Astrocyte (in vitro differentiated cells and primary cell): ENCODE data around the gene LHCGR. TPM values are rescaled to one million over a fixed set of nuclear protein-coding genes. Genes with fewer than 3 reads are reported as not detected.

Experiments used
- DNase-seq: peaks from one replicate; pipeline ENCODE4 v3.0.0-alpha.2; 2010; ENCODE audit warnings: low read depth
- FAIRE-seq: peaks from 2 replicates; lab custom pipeline; 2011; peaks lifted over from hg19 to GRCh38; lab: Jason Lieb, UNC
- H2AFZ ChIP-seq: 2 replicates; pipeline ENCODE4 v1.6.0; 2012; ENCODE audit warnings: low read depth, low read length, inconsistent platforms
- H3K27ac ChIP-seq: 2 replicates; pipeline ENCODE4 v1.5.1; 2011; ENCODE audit warnings: low read depth, low read length, inconsistent platforms
- H3K27me3 ChIP-seq: 2 replicates; pipeline ENCODE4 v1.6.0; 2011; ENCODE audit warnings: low read length, inconsistent platforms; ENCODE audit not compliant: insufficient read depth
- H3K36me3 ChIP-seq: 2 replicates; pipeline ENCODE4 v1.5.1; 2011; ENCODE audit warnings: low read length, inconsistent platforms; ENCODE audit not compliant: insufficient read depth
- H3K4me1 ChIP-seq: 2 replicates; pipeline ENCODE4 v1.5.1; 2011; ENCODE audit warnings: low read length, inconsistent platforms; ENCODE audit not compliant: insufficient read depth
- H3K4me2 ChIP-seq: 2 replicates; pipeline ENCODE4 v1.6.0; 2012; ENCODE audit warnings: low read length, inconsistent platforms
- H3K4me3 ChIP-seq: 2 replicates; pipeline ENCODE4 v1.5.1; 2011; ENCODE audit warnings: low read depth, mild to moderate bottlenecking, low read length, inconsistent platforms; ENCODE audit not compliant: insufficient read depth
- H3K79me2 ChIP-seq: 2 replicates; pipeline ENCODE4 v1.6.0; 2012; ENCODE audit warnings: mild to moderate bottlenecking, low read length, inconsistent platforms; ENCODE audit not compliant: insufficient read depth
- H3K9ac ChIP-seq: 2 replicates; pipeline ENCODE4 v1.6.0; 2012; ENCODE audit warnings: mild to moderate bottlenecking, low read length, inconsistent platforms
- H3K9me3 ChIP-seq: 2 replicates; pipeline ENCODE4 v1.5.1; 2012; ENCODE audit warnings: low read depth, mild to moderate bottlenecking, low read length, inconsistent platforms; ENCODE audit not compliant: insufficient read depth
- H4K20me1 ChIP-seq: 2 replicates; pipeline ENCODE4 v1.6.0; 2012; ENCODE audit warnings: low read length, inconsistent platforms; ENCODE audit not compliant: insufficient read depth
- H3K27ac Mint-ChIP-seq: one replicate; pipeline ENCODE4 v1.8.0; 2021; ENCODE audit warnings: mild to moderate bottlenecking, mixed read lengths; ENCODE audit not compliant: unreplicated experiment
- H3K27me3 Mint-ChIP-seq: one replicate; pipeline ENCODE4 v1.8.0; 2021; ENCODE audit warnings: low read depth, mixed read lengths; ENCODE audit not compliant: unreplicated experiment
- H3K36me3 Mint-ChIP-seq: one replicate; pipeline ENCODE4 v1.8.0; 2021; ENCODE audit warnings: low read depth, mixed read lengths; ENCODE audit not compliant: unreplicated experiment
- H3K4me1 Mint-ChIP-seq: one replicate; pipeline ENCODE4 v1.8.0; 2021; ENCODE audit warnings: low read depth, mixed read lengths; ENCODE audit not compliant: unreplicated experiment
- H3K4me3 Mint-ChIP-seq: one replicate; pipeline ENCODE4 v1.8.0; 2021; ENCODE audit warnings: mild to moderate bottlenecking, moderate library complexity, mixed read lengths; ENCODE audit not compliant: unreplicated experiment
- H3K9me3 Mint-ChIP-seq: one replicate; pipeline ENCODE4 v1.8.0; 2021; ENCODE audit warnings: mild to moderate bottlenecking, mixed read lengths; ENCODE audit not compliant: unreplicated experiment
- CTCF ChIP-seq: IDR thresholded peaks from 2 replicates; pipeline ENCODE4 v1.5.1; 2011; ENCODE audit warnings: low read depth, mild to moderate bottlenecking, inconsistent platforms, low read length, moderate library complexity; ENCODE audit not compliant: insufficient read depth
- EZH2 ChIP-seq: IDR thresholded peaks from 2 replicates; pipeline ENCODE4 v1.6.1; 2012; ENCODE audit warnings: mild to moderate bottlenecking, low read length, inconsistent platforms; ENCODE audit not compliant: insufficient read depth
- total RNA-seq: library from RNA; stranded (reverse); gene quantifications from 2 replicates; pipeline ENCODE4 v1.2.1, GENCODE V29; 2021

LHCGR gene
- total RNA-seq, 1 donor from 2014 or later, result not detected

GRCh38 chr2:48728840-48729239, 26.7 kb downstream of the LHCGR start:
- no peaks in the 10 kb centered on the region for H3K79me2 ChIP-seq
- no peaks in the 10 kb centered on the region for H4K20me1 ChIP-seq
- no peak overlapping the region for H2AFZ ChIP-seq
- Mint-ChIP-seq H3K27ac (no peak overlapping the region), H3K36me3 (no peaks in the 10 kb centered on the region), H3K27me3 (peaks cover 2% of the 10 kb centered on the region), H3K4me1 (peaks cover 3% of the 10 kb centered on the region), H3K4me3 (no peak overlapping the region), H3K9me3 (no peaks in the 10 kb centered on the region)
- DNase-seq (no peak), FAIRE-seq (no peak)
- H3K9me3 ChIP-seq, result no peaks in the 10 kb centered on the region
- H3K36me3 ChIP-seq, result no peaks in the 10 kb centered on the region
- H3K4me2 ChIP-seq, result no peak overlapping the region
- peaks cover 9% of the 10 kb centered on the region for H3K4me1 ChIP-seq
- no peak overlapping the region for H3K4me3 ChIP-seq
- TF ChIP-seq EZH2, result no peak
- no peak for TF ChIP-seq CTCF
- H3K27ac ChIP-seq, result no peak overlapping the region
- peaks cover 13% of the 10 kb centered on the region for H3K27me3 ChIP-seq
- no peak overlapping the region for H3K9ac ChIP-seq

- Histone ChIP-seq H3K27me3 (peaks cover 12% of the 10 kb centered on the region), H3K9ac (no peak overlapping the region), H3K4me3 (no peak overlapping the region), H3K79me2 (no peaks in the 10 kb centered on the region), H3K9me3 (no peaks in the 10 kb centered on the region), H3K4me2 (no peak overlapping the region), H2AFZ (no peak overlapping the region), H3K27ac (no peak overlapping the region), H4K20me1 (no peaks in the 10 kb centered on the region), H3K4me1 (peaks cover 10% of the 10 kb centered on the region), H3K36me3 (no peaks in the 10 kb centered on the region)
- Mint-ChIP-seq H3K27ac (no peak overlapping the region), H3K36me3 (no peaks in the 10 kb centered on the region), H3K27me3 (peaks cover 2% of the 10 kb centered on the region), H3K9me3 (no peaks in the 10 kb centered on the region), H3K4me3 (no peak overlapping the region), H3K4me1 (peaks cover 7% of the 10 kb centered on the region)
- no peak for FAIRE-seq
- TF ChIP-seq EZH2 (no peak), CTCF (no peak)
- no peak for DNase-seq
Measured at GRCh38 chr2:48728295-48728694, 27.2 kb downstream of the LHCGR start.

- Histone ChIP-seq H3K27me3 (peaks cover 5% of the 10 kb centered on the region), H3K9me3 (no peaks in the 10 kb centered on the region), H3K4me3 (no peak overlapping the region), H3K9ac (no peak overlapping the region), H4K20me1 (no peaks in the 10 kb centered on the region), H3K79me2 (no peaks in the 10 kb centered on the region), H2AFZ (no peak overlapping the region), H3K4me1 (peaks cover 15% of the 10 kb centered on the region), H3K4me2 (no peak overlapping the region), H3K27ac (no peak overlapping the region), H3K36me3 (no peaks in the 10 kb centered on the region)
- no peak overlapping the region for H3K4me3 Mint-ChIP-seq
- H3K9me3 Mint-ChIP-seq, result no peaks in the 10 kb centered on the region
- no peak for FAIRE-seq
- DNase-seq, result no peak
- H3K4me1 Mint-ChIP-seq, result peaks cover 14% of the 10 kb centered on the region
- H3K27ac Mint-ChIP-seq, result no peak overlapping the region
- H3K27me3 Mint-ChIP-seq, result peaks cover 2% of the 10 kb centered on the region
- TF ChIP-seq EZH2, result no peak
- peak; percentile 31 for TF ChIP-seq CTCF
- H3K36me3 Mint-ChIP-seq, result no peaks in the 10 kb centered on the region
Measured at GRCh38 chr2:48727560-48727959, 28.0 kb downstream of the LHCGR start.
